Measurements from ENCODE around the gene CHST12.
"Not testable (repeated sequence)": the region's sequence is repeated elsewhere in the genome, so short reads cannot be mapped to it uniquely, and the experiment has no call there.

Gene CHST12

DNA sequence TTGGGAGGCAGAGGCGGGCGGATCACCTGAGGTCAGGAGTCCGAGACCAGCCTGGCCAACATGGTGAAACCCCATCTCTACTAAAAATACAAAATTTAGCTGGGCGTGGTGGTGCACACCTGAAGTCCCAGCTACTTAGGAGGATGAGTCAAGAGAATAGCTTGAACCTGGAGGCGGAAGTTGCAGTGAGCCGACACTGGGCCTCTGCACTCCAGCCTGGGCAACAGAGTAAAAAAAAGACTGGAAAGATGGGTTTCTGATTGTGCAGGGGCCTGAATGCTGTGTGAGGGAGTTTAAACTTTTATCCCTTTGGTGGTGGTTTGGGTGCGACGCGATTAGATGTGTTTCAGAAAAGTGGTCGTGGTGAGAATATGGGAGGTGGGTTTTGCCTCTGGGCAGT, 1.8 kb downstream of the CHST12 start:
- DNase-seq = no peak

GRCh38 chr7:2405601-2406345, 2.4 kb downstream of the CHST12 start:
- no peak for DNase-seq

GRCh38 chr7:2409745-2410414, 6.5 kb downstream of the CHST12 start:
- no peak for DNase-seq

GRCh38 chr7:2411049-2411448, 7.6 kb downstream of the CHST12 start:
- no peak for DNase-seq

- no peak for DNase-seq
Measured at GRCh38 chr7:2411815-2412586, 8.6 kb downstream of the CHST12 start.

GRCh38 chr7:2412587-2413201, 9.3 kb downstream of the CHST12 start:
- DNase-seq = no peak

- no peak for DNase-seq
Measured at GRCh38 chr7:2416063-2416462, 12.7 kb downstream of the CHST12 start.

GRCh38 chr7:2416650-2417049, 13.2 kb downstream of the CHST12 start:
- no peak for DNase-seq

GRCh38 chr7:2417178-2417577, 13.8 kb downstream of the CHST12 start:
- not testable (repeated sequence) for DNase-seq

DNA sequence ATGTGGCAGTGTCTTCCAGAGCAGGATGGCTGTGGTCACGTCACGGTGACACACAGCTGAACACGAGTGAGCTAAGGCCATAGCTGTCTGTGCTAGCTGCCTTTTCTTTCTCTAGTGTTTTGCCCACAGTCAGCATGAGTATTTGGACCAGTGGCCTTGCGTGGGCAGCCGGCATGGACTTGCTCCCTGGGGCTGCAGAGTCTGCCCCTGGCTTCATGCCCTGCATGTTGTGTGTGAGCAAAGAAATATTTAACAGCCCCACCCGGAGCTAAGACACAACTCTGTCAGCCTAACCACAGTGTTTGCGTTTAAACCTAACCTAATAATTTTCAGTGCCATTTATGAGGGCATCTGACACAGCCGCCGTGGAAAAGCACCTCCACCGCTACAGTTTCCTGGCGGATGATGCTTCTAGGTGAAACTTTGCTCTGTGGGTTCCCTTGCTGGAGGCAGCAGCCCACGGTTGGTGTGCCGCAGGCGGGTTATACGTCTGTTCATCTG, 14.6 kb downstream of the CHST12 start:
- DNase-seq = no peak

GRCh38 chr7:2420216-2420933, 17.0 kb downstream of the CHST12 start:
- DNase-seq = no peak

- DNase-seq = no peak
Measured at GRCh38 chr7:2421943-2422310, 18.5 kb downstream of the CHST12 start.

GRCh38 chr7:2425749-2426148, 22.3 kb downstream of the CHST12 start:
- DNase-seq = no peak

DNA sequence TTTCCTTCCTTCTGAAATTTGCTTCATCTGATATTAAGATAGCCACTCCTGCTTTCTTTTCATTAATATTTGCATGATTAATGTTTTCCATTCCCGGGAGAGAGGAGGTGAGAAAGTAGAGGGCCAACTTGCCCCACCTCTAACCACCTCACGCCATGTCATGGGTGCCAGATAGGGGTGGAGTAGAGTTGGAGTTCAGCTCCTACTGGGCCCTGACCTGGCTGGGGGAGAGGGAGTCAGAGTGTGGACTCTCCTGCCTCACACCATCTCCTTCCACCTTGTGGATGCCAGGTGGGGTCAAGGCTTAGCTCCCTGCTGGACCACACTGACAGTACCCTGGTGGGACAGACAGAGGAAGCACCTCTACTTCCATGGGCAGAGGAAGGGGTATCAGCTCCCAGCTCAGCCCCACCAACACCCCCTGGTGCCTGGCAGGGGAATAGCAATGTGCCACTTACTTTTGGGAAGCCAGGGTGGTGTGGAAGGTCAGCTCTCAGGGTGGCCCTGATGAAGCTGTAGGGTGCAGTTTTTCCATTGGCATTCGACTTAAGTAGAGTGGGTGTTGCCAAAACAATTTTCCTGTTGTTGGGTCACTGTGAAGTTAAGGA, 28.0 kb downstream of the CHST12 start:
- no peak for DNase-seq

- no peak for DNase-seq
Measured at GRCh38 chr7:2432910-2433712, 29.7 kb downstream of the CHST12 start.

GRCh38 chr7:2433713-2434550, 30.5 kb downstream of the CHST12 start:
- no peak for DNase-seq

DNA sequence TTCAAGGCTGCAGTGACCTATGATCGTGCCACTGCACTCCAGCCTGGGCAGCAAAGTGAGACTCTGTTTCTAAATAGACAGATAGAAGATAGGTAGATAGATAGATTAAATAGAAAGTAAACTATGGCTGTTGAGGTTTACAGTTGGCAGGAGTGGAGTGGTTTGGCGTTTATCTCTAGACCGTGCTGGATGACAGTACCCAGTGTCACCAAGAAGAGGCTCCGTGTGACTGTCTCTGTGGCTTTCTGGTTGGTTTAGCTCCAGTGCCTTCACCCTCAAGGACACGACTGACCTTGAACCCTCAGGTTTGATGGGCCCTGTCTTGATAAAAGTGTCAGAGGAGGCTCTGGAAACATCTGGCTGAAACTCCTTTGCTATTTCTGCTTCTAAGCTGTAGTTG, 31.7 kb downstream of the CHST12 start:
- no peak for DNase-seq

DNA sequence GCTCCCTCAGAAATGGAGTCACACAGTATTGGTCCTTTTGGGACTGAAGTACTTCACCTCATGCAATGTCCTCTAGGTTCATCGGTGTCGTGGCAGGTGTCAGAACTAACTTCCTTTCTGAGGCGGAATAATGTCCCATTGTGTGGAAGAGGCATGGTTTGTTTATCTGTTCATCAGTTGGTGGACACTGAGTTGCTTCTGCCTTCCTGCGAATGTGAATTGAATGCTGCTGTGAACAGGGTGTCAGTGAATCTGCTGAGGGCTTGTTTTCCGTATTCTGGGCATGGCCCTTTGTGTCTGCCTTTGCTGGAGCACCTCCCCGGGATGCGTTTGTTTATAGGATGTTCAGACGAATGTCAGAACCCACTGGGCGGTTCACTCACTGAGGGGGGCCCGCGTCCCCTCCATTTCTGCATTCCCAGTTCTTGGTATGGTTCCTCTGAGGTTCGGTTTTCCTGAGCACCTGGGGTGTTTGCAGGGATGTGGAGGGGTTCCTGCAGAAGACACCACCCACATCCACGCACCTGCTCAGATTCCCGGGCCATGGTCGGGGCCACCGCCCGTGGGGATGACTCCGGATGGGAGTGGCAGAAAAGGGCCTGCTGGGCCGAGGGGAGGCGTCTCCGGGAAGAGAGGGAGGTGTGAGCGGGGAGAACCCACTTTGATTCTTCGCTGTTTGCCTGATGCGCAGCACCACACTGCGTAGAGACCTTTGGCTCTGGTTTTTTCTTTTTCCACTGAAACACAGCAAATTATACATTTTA, 33.1 kb downstream of the CHST12 start:
- DNase-seq = no peak

GRCh38 chr7:2437136-2437535, 33.7 kb downstream of the CHST12 start:
- DNase-seq = no peak

Data from NCI-H1105 treated with DMSO at 0.1 percent for 48 hours (cell line).